ENCODE results near the gene GATA6. TPM values are rescaled to one million over a fixed set of nuclear protein-coding genes. Genes with fewer than 3 reads are reported as not detected.
"Not testable (repeated sequence)": the region's sequence is repeated elsewhere in the genome, so short reads cannot be mapped to it uniquely, and the experiment has no call there.

GATA6 gene
- polyA plus RNA-seq, 1 donor (not counting 4 experiments of a cell fraction or from before 2014, with no cell fraction given) = 0.37 TPM

- Histone ChIP-seq H3K4me3 (ENCODE audit: control insufficient read depth in 2 of 3, extremely low read depth in 1 of 3, insufficient read depth in 2 of 3, low read depth in 1 of 3, low read length in 3 of 3) (no peak overlapping the region), H3K4me1 (ENCODE audit: control insufficient read depth, extremely low read depth, insufficient read depth, low read length) (peaks cover 17% of the 10 kb centered on the region), H3K9ac (ENCODE audit: control insufficient read depth, extremely low read depth, insufficient read depth, low read length) (no peak overlapping the region), H3K9me3 (ENCODE audit: control insufficient read depth, low read depth, low read length) (no peaks in the 10 kb centered on the region), H3K4me2 (ENCODE audit: control insufficient read depth, extremely low read depth, insufficient read depth, low read depth, low read length) (no peak overlapping the region), H2AFZ (ENCODE audit: control insufficient read depth, low read length) (no peak overlapping the region), H3K36me3 (ENCODE audit: control insufficient read depth in 2 of 2, extremely low read depth in 1 of 2, insufficient read depth in 2 of 2, low read length in 2 of 2) (no peaks in the 10 kb centered on the region), H3K27me3 (ENCODE audit: control insufficient read depth, extremely low read depth, insufficient read depth, low read length) (peaks cover 14% of the 10 kb centered on the region), H3K27ac (ENCODE audit: control insufficient read depth, insufficient read depth, low read length) (no peak overlapping the region), H4K20me1 (ENCODE audit: control insufficient read depth, extremely low read depth, insufficient read depth, low read length) (no peaks in the 10 kb centered on the region), H3K79me2 (ENCODE audit: control insufficient read depth, insufficient read depth, low read length) (no peaks in the 10 kb centered on the region), H3K9me1 (ENCODE audit: control insufficient read depth, extremely low read depth, insufficient read depth, low read length) (no peaks in the 10 kb centered on the region)
- dilution Hi-C loops (cut with MboI; ENCODE audit: extremely low pct_ligation_motif_present, low sequenced_read_pairs) = no loop called here
- FAIRE-seq (no peak), DNase-seq (ENCODE audit: low read depth, low spot score) (no peak)
- no peak for TF ChIP-seq EZH2 (IDR thresholded peaks at IDR 0.05; ENCODE audit: low read length)
- no peak for TF ChIP-seq CTCF (optimal IDR thresholded peaks at IDR 0.05 in 1 of 3, IDR thresholded peaks at IDR 0.05 in 1 of 3, conservative IDR thresholded peaks at IDR 0.05 in 1 of 3; ENCODE audit: extremely low read depth in 1 of 3, insufficient read depth in 2 of 3, low read length in 3 of 3)
Measured at GRCh38 chr18:22182884-22183697, 13.7 kb downstream of the GATA6 start.

GRCh38 chr18:22183698-22184170, 14.3 kb downstream of the GATA6 start:
- H2AFZ ChIP-seq (ENCODE audit: control insufficient read depth, low read length) = no peak overlapping the region
- H3K9me1 ChIP-seq (ENCODE audit: control insufficient read depth, extremely low read depth, insufficient read depth, low read length) = no peaks in the 10 kb centered on the region
- H3K9me3 ChIP-seq (ENCODE audit: control insufficient read depth, low read depth, low read length) = no peaks in the 10 kb centered on the region
- H3K36me3 ChIP-seq (ENCODE audit: control insufficient read depth in 2 of 2, extremely low read depth in 1 of 2, insufficient read depth in 2 of 2, low read length in 2 of 2) = no peaks in the 10 kb centered on the region
- no peak overlapping the region for H3K4me3 ChIP-seq (ENCODE audit: control insufficient read depth in 2 of 3, extremely low read depth in 1 of 3, insufficient read depth in 2 of 3, low read depth in 1 of 3, low read length in 3 of 3)
- H3K9ac ChIP-seq (ENCODE audit: control insufficient read depth, extremely low read depth, insufficient read depth, low read length) = no peak overlapping the region
- H3K27me3 ChIP-seq (ENCODE audit: control insufficient read depth, extremely low read depth, insufficient read depth, low read length) = peaks cover 12% of the 10 kb centered on the region
- H3K79me2 ChIP-seq (ENCODE audit: control insufficient read depth, insufficient read depth, low read length) = no peaks in the 10 kb centered on the region
- no peaks in the 10 kb centered on the region for H4K20me1 ChIP-seq (ENCODE audit: control insufficient read depth, extremely low read depth, insufficient read depth, low read length)
- no peak overlapping the region for H3K4me2 ChIP-seq (ENCODE audit: control insufficient read depth, extremely low read depth, insufficient read depth, low read depth, low read length)
- no peak overlapping the region for H3K27ac ChIP-seq (ENCODE audit: control insufficient read depth, insufficient read depth, low read length)
- no peak for TF ChIP-seq EZH2 (IDR thresholded peaks at IDR 0.05; ENCODE audit: low read length)
- no peak for TF ChIP-seq CTCF (optimal IDR thresholded peaks at IDR 0.05 in 1 of 3, IDR thresholded peaks at IDR 0.05 in 1 of 3, conservative IDR thresholded peaks at IDR 0.05 in 1 of 3; ENCODE audit: extremely low read depth in 1 of 3, insufficient read depth in 2 of 3, low read length in 3 of 3)
- peaks cover 17% of the 10 kb centered on the region for H3K4me1 ChIP-seq (ENCODE audit: control insufficient read depth, extremely low read depth, insufficient read depth, low read length)
- no peak for DNase-seq (ENCODE audit: low read depth, low spot score)
- dilution Hi-C loops (cut with MboI; ENCODE audit: extremely low pct_ligation_motif_present, low sequenced_read_pairs) = no loop called here
- FAIRE-seq = no peak

GRCh38 chr18:22184573-22184972, 15.2 kb downstream of the GATA6 start:
- H3K36me3 ChIP-seq (ENCODE audit: control insufficient read depth in 2 of 2, extremely low read depth in 1 of 2, insufficient read depth in 2 of 2, low read length in 2 of 2); FAIRE-seq; H3K4me3 ChIP-seq (ENCODE audit: control insufficient read depth in 2 of 3, extremely low read depth in 1 of 3, insufficient read depth in 2 of 3, low read depth in 1 of 3, low read length in 3 of 3); DNase-seq (ENCODE audit: low read depth, low spot score); H3K27ac ChIP-seq (ENCODE audit: control insufficient read depth, insufficient read depth, low read length); dilution Hi-C loops (cut with MboI; ENCODE audit: extremely low pct_ligation_motif_present, low sequenced_read_pairs); H3K9me1 ChIP-seq (ENCODE audit: control insufficient read depth, extremely low read depth, insufficient read depth, low read length); H3K4me2 ChIP-seq (ENCODE audit: control insufficient read depth, extremely low read depth, insufficient read depth, low read depth, low read length); H3K79me2 ChIP-seq (ENCODE audit: control insufficient read depth, insufficient read depth, low read length); H3K9me3 ChIP-seq (ENCODE audit: control insufficient read depth, low read depth, low read length); H2AFZ ChIP-seq (ENCODE audit: control insufficient read depth, low read length); H3K9ac ChIP-seq (ENCODE audit: control insufficient read depth, extremely low read depth, insufficient read depth, low read length); H3K27me3 ChIP-seq (ENCODE audit: control insufficient read depth, extremely low read depth, insufficient read depth, low read length); H4K20me1 ChIP-seq (ENCODE audit: control insufficient read depth, extremely low read depth, insufficient read depth, low read length): not testable (repeated sequence)
- peaks cover 17% of the 10 kb centered on the region for H3K4me1 ChIP-seq (ENCODE audit: control insufficient read depth, extremely low read depth, insufficient read depth, low read length)

Measured in keratinocyte (primary cell).